Measurements from ENCODE around the gene PGBD2. TPM values are rescaled to one million over a fixed set of nuclear protein-coding genes. Genes with fewer than 3 reads are reported as not detected.
"Not testable (repeated sequence)": the region's sequence is repeated elsewhere in the genome, so short reads cannot be mapped to it uniquely, and the experiment has no call there.

The PGBD2 gene
- total RNA-seq, 3 donors from 2014 or later = 2.9 to 16.8 (median 11.1) TPM

- H3K4me3 ChIP-seq = no peak overlapping the region
- no peaks in the 10 kb centered on the region for H3K36me3 ChIP-seq
- DNase-seq (ENCODE audit: low spot score in 2 of 2) = no peak
- no peaks in the 10 kb centered on the region for H3K9me3 ChIP-seq
- no peaks in the 10 kb centered on the region for H3K27me3 ChIP-seq
- TF ChIP-seq, protein P1, sequence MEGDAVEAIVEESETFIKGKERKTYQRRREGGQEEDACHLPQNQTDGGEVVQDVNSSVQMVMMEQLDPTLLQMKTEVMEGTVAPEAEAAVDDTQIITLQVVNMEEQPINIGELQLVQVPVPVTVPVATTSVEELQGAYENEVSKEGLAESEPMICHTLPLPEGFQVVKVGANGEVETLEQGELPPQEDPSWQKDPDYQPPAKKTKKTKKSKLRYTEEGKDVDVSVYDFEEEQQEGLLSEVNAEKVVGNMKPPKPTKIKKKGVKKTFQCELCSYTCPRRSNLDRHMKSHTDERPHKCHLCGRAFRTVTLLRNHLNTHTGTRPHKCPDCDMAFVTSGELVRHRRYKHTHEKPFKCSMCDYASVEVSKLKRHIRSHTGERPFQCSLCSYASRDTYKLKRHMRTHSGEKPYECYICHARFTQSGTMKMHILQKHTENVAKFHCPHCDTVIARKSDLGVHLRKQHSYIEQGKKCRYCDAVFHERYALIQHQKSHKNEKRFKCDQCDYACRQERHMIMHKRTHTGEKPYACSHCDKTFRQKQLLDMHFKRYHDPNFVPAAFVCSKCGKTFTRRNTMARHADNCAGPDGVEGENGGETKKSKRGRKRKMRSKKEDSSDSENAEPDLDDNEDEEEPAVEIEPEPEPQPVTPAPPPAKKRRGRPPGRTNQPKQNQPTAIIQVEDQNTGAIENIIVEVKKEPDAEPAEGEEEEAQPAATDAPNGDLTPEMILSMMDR (IDR thresholded peaks at IDR 0.05) = peak in 2 of 3 donors; percentile 26 to 38
- no peak for TF ChIP-seq POLR2AphosphoS5 (IDR thresholded peaks at IDR 0.05)
- H3K27ac ChIP-seq = no peak overlapping the region
- intact Hi-C loops (cut with DNase I; ENCODE audit: low total_unique reads) = no loop called here
- no peaks in the 10 kb centered on the region for H3K4me1 ChIP-seq
These were observed 18.9 kb downstream of the PGBD2 start for GRCh38 chr1:248924696-248925532.

DNA sequence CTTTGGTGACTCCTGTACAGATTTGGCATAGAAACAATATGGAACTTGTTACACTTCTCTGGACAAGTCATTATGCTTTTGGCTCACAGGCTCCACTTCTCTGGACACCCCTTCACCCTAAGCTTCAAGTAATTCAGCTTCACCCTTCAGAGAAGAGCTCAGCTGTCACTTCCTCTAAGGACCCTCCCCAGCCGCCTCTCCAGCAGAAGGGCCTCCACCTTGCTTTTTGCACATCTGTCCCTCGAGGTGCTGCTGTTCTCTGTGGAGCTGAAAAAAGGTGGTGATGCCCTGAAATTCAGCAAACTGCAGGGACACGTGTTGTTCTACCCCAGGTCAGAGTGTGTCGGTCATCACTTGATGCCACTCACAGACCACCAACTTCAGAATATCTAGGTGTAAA is 19.8 kb downstream of the PGBD2 start:
- DNase-seq (ENCODE audit: low spot score in 2 of 2); H3K27ac ChIP-seq; H3K4me1 ChIP-seq; intact Hi-C loops (cut with DNase I; ENCODE audit: low total_unique reads); H3K36me3 ChIP-seq; H3K27me3 ChIP-seq; H3K9me3 ChIP-seq; H3K4me3 ChIP-seq: not testable (repeated sequence)

- Histone ChIP-seq H3K4me1 (no peaks in the 10 kb centered on the region), H3K36me3 (no peaks in the 10 kb centered on the region), H3K9me3 (no peaks in the 10 kb centered on the region), H3K4me3 (no peak overlapping the region), H3K27ac (no peak overlapping the region), H3K27me3 (no peaks in the 10 kb centered on the region)
- intact Hi-C loops (cut with DNase I; ENCODE audit: low total_unique reads) = no loop called here
- TF ChIP-seq POLR2AphosphoS5 (IDR thresholded peaks at IDR 0.05) (no peak), POLR2A (IDR thresholded peaks at IDR 0.05) (no peak)
- TF ChIP-seq, protein P1 (IDR thresholded peaks at IDR 0.05) = no peak
- no peak for DNase-seq (ENCODE audit: low spot score in 2 of 2)
These were observed 20.6 kb downstream of the PGBD2 start for GRCh38 chr1:248926401-248927182.

GRCh38 chr1:248927283-248927682 is 21.2 kb downstream of the PGBD2 start:
- H3K9me3 ChIP-seq; H3K4me1 ChIP-seq; H3K4me3 ChIP-seq; DNase-seq (ENCODE audit: low spot score in 2 of 2); H3K27ac ChIP-seq; intact Hi-C loops (cut with DNase I; ENCODE audit: low total_unique reads); H3K27me3 ChIP-seq; H3K36me3 ChIP-seq: not testable (repeated sequence)

GRCh38 chr1:248928122-248928521 is 22.1 kb downstream of the PGBD2 start:
- intact Hi-C loops (cut with DNase I; ENCODE audit: low total_unique reads); H3K27me3 ChIP-seq; H3K4me1 ChIP-seq: not testable (repeated sequence)

GRCh38 chr1:248930037-248930436 is 24.0 kb downstream of the PGBD2 start:
- H3K4me1 ChIP-seq; H3K4me3 ChIP-seq; H3K36me3 ChIP-seq; intact Hi-C loops (cut with DNase I; ENCODE audit: low total_unique reads); H3K27ac ChIP-seq; DNase-seq (ENCODE audit: low spot score in 2 of 2); H3K27me3 ChIP-seq; H3K9me3 ChIP-seq: not testable (repeated sequence)

More at GRCh38 chr1:248928122-248928521, 22.1 kb downstream of the PGBD2 start:
- not testable (repeated sequence) for H3K9me3 ChIP-seq; H3K4me3 ChIP-seq; H3K36me3 ChIP-seq; H3K27ac ChIP-seq; DNase-seq (ENCODE audit: low spot score in 2 of 2)

DNA sequence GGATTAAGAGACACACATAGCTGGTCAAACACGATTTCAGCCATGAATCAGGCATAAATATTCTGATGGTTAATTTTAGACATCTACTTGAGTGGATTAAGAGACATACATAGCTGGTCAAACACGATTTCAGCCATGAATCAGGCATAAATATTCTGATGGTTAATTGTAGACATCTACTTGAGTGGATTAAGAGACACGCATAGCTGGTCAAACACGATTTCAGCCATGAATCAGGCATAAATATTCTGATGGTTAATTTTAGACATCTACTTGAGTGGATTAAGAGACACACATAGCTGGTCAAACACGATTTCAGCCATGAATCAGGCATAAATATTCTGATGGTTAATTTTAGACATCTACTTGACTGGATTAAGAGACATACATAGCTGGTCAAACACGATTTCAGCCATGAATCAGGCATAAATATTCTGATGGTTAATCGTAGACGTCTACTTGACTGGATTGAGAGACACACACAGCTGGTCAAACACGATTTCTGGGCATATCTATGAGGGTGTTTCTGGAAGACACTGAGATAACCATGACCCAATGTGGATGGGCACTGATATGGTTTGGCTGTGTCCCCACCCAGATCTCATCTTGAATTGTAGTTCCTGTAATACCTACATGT is 32.3 kb downstream of the PGBD2 start:
- intact Hi-C loops (cut with DNase I; ENCODE audit: low total_unique reads); H3K27me3 ChIP-seq; H3K27ac ChIP-seq; H3K4me1 ChIP-seq; DNase-seq (ENCODE audit: low spot score in 2 of 2); H3K36me3 ChIP-seq; H3K4me3 ChIP-seq; H3K9me3 ChIP-seq: not testable (repeated sequence)

GRCh38 chr1:248944134-248944999 is 38.3 kb downstream of the PGBD2 start:
- not testable (repeated sequence) for H3K27me3 ChIP-seq

DNA sequence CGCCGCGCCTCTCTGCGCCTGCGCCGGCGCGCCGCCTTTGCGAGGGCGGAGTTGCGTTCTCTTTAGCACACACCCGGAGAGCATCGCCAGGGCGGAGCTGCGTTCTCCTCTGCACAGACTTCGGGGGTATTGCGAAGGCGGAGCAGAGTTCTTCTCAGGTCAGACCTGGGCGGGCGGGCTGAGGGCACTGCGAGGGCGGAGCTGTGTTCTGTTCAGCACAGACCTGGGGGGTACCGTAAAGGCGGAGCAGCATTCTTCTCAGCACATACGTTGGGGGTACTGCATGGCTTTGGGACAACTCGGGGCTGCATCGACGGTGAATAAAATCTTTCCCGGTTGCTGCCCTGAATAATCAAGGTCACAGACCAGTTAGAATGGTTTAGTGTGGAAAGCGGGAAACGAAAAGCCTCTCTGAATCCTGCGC is 39.0 kb downstream of the PGBD2 start:
- H3K4me3 ChIP-seq; H3K36me3 ChIP-seq; H3K9me3 ChIP-seq; H3K27me3 ChIP-seq; H3K4me1 ChIP-seq; DNase-seq (ENCODE audit: low spot score in 2 of 2); H3K27ac ChIP-seq; intact Hi-C loops (cut with DNase I; ENCODE audit: low total_unique reads): not testable (repeated sequence)

More at GRCh38 chr1:248944134-248944999, 38.3 kb downstream of the PGBD2 start:
- intact Hi-C loops (cut with DNase I; ENCODE audit: low total_unique reads); DNase-seq (ENCODE audit: low spot score in 2 of 2); H3K9me3 ChIP-seq; H3K36me3 ChIP-seq; H3K4me1 ChIP-seq; H3K27ac ChIP-seq; H3K4me3 ChIP-seq: not testable (repeated sequence)

DNA sequence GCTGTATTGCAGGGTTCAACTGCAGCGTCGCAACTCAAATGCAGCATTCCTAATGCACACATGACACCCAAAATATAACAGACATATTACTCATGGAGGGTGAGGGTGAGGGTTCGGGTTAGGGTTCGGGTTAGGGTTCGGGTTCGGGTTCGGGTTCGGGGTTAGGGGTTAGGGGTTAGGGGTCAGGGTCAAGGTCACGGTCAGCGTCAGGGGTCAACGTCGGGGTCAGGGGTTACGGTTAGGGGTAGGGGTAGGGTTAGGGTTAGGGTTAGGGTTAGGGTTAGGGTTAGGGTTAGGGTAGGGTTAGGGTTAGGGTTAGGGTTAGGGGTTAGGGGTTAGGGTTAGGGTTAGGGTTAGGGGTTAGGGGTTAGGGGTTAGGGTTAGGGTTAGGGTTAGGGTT is 39.4 kb downstream of the PGBD2 start:
- H3K27me3 ChIP-seq; H3K27ac ChIP-seq; H3K4me1 ChIP-seq; H3K36me3 ChIP-seq; H3K4me3 ChIP-seq; intact Hi-C loops (cut with DNase I; ENCODE audit: low total_unique reads); H3K9me3 ChIP-seq: not testable (repeated sequence)
- DNase-seq (ENCODE audit: low spot score in 2 of 2) = peak in 1 of 2 donors; percentile 69

All from breast epithelium (tissue), 4 donors.